Chondrocyte (in vitro differentiated cells): ENCODE data around the gene C3orf22. TPM values are rescaled to one million over a fixed set of nuclear protein-coding genes. Genes with fewer than 3 reads are reported as not detected.

Experiments used
- DNase-seq: peaks from one replicate; pipeline ENCODE4 v3.0.0; 2021; ENCODE audit warnings: mixed read lengths, low spot score
- H3K27ac Mint-ChIP-seq: one replicate; pipeline ENCODE4 v1.8.0; 2021; ENCODE audit warnings: mild to moderate bottlenecking, moderate library complexity, mixed read lengths; ENCODE audit not compliant: unreplicated experiment
- H3K27me3 Mint-ChIP-seq: 2 replicates; pipeline ENCODE4 v1.8.0; 2021; ENCODE audit warnings: low read depth, mixed read lengths
- H3K36me3 Mint-ChIP-seq: 2 replicates; pipeline ENCODE4 v1.8.0; 2021; ENCODE audit warnings: low read depth, mixed read lengths
- H3K4me1 Mint-ChIP-seq: 2 replicates; pipeline ENCODE4 v1.8.0; 2021; ENCODE audit warnings: low read depth, mild to moderate bottlenecking, mixed read lengths
- H3K4me3 Mint-ChIP-seq: one replicate; pipeline ENCODE4 v1.8.0; 2021; ENCODE audit warnings: mild to moderate bottlenecking, moderate library complexity, mixed read lengths; ENCODE audit not compliant: unreplicated experiment
- H3K9me3 Mint-ChIP-seq: 2 replicates; pipeline ENCODE4 v1.8.0; 2021; ENCODE audit warnings: low read depth, mixed read lengths
- total RNA-seq: library from RNA; stranded (reverse); gene quantifications from 3 replicates; pipeline ENCODE4 v1.2.1, GENCODE V29; 2021
- TF ChIP-seq, protein P1 (sequence below): fragments of 200-600 bp; sonication (generic); IDR thresholded peaks from 2 replicates; pipeline ENCODE4 v1.5.0; 2021; ENCODE audit warnings: antibody characterized with exemption, mild to moderate bottlenecking, moderate library complexity

Gene C3orf22
- total RNA-seq, 1 donor from 2014 or later, result not detected

DNA sequence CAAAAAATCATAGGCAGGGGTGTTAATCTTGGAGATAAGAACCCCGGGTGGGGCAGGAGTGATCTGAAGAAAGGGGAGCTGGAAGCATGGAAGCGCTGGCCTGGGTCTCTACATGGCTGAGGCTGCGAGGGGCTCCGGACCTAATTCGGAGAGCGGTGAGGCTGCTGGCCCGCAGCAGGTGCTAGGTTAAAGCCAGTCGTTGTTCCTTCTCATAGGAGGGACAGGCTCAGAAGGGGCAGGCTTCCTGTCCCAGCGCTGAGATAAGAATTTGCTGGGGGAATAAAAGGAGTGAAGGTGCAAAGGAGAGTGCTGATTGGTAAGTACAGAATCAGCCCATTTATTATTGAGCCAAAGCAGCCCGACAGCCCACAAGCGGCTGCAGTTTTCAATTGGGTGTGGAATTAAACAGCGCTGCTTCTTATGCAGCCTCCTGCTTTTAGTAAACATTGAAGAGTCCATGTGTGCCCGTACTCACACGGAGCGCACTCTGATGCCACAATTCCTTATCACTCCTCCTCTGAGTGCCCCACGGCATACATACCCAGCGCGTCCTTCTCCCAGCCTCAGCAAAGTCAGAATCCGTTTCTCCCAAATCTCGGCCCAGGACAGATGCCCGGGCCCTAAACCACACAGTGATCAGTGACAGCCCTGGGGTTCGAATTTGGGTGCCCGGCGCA, 17.6 kb downstream of the C3orf22 start:
- peak; percentile 40 for DNase-seq
- Mint-ChIP-seq H3K36me3 (no peaks in the 10 kb centered on the region), H3K4me1 (peaks cover 13% of the 10 kb centered on the region), H3K27ac (peak overlapping the region; percentile 47), H3K27me3 (no peaks in the 10 kb centered on the region), H3K4me3 (no peak overlapping the region), H3K9me3 (no peaks in the 10 kb centered on the region)
- TF ChIP-seq, protein P1, sequence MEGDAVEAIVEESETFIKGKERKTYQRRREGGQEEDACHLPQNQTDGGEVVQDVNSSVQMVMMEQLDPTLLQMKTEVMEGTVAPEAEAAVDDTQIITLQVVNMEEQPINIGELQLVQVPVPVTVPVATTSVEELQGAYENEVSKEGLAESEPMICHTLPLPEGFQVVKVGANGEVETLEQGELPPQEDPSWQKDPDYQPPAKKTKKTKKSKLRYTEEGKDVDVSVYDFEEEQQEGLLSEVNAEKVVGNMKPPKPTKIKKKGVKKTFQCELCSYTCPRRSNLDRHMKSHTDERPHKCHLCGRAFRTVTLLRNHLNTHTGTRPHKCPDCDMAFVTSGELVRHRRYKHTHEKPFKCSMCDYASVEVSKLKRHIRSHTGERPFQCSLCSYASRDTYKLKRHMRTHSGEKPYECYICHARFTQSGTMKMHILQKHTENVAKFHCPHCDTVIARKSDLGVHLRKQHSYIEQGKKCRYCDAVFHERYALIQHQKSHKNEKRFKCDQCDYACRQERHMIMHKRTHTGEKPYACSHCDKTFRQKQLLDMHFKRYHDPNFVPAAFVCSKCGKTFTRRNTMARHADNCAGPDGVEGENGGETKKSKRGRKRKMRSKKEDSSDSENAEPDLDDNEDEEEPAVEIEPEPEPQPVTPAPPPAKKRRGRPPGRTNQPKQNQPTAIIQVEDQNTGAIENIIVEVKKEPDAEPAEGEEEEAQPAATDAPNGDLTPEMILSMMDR, result no peak

DNA sequence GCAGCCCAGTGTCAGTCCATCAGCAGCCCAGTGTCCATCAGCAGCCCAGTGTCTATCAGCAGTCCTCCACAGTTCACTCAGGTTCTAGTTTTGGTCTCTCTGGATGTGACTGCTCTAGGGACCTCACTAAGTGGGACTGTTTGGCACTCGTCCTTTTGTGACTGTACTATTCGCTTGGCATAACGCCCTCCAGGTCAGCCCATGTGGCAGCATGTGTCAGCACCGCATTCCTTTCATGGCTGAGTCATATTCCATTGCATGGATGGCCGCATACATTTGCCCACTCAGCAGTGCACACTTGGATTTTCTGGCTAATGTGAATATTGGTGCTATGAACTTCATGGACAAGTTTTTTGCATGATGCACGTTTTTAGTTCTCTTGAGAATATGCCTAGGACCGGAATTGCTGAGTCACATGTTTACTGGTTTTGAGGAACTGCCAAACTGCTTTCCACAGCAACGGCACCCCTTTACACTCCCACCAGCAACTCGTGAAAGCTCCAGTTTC, 18.3 kb downstream of the C3orf22 start:
- Mint-ChIP-seq H3K27me3 (peaks cover 6% of the 10 kb centered on the region), H3K4me3 (no peak overlapping the region), H3K27ac (peak overlapping the region; percentile 77), H3K4me1 (peaks cover 13% of the 10 kb centered on the region), H3K9me3 (no peaks in the 10 kb centered on the region), H3K36me3 (no peaks in the 10 kb centered on the region)
- DNase-seq, result peak; percentile 37
- TF ChIP-seq, protein P1, result no peak

DNA sequence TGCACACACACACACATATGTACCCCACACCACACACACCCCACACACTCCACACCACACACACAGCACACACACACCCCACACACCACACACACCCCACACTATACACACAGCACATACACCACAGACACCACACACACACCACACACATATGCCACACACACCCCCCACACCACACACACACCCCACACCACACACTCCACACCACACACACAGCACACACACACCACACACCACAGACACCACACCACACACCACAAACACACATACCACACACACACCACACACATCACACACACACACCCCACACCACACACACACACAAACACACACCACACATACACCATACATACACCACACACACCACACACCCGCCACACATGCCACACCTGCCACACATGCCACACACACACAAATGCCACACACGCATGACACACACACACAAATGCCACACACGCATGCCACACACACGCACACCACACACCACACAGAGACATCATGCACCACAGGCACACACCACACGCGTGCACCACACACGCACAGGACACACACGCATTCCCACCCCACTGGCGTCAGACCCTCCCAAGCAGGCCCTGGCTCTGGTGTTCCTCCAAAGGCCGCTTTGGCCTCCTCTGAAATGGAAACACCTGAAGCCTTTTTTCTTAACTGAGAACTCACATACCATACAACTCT, 19.0 kb downstream of the C3orf22 start:
- peak; percentile 43 for DNase-seq
- Mint-ChIP-seq H3K9me3 (no peaks in the 10 kb centered on the region), H3K4me3 (no peak overlapping the region), H3K36me3 (no peaks in the 10 kb centered on the region), H3K4me1 (peaks cover 13% of the 10 kb centered on the region), H3K27me3 (peaks cover 12% of the 10 kb centered on the region), H3K27ac (peak overlapping the region; percentile 77)
- TF ChIP-seq, protein P1, result no peak

DNA sequence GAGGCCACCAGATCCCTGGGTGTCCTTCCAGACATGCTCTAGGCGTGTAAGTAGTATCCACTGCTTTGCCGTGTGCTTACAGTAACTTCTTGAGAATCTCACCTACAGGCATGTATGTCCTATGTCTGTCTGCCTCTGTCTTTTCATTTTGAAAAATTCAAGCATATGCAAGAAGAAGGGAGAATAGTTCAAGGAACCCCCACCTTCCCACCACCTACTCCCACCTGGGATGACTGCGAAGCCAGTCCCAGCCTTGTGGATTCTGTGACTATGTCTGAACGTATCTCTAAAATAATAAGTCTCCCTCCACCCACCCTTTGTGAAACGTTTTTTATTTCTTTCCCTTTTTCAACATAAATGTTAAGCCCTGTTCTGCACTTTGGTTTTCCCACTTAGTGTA, 19.8 kb downstream of the C3orf22 start:
- H3K4me1 Mint-ChIP-seq, result peaks cover 13% of the 10 kb centered on the region
- H3K27me3 Mint-ChIP-seq, result peaks cover 18% of the 10 kb centered on the region
- no peak overlapping the region for H3K27ac Mint-ChIP-seq
- DNase-seq, result peak; percentile 25
- TF ChIP-seq, protein P1, result no peak
- H3K36me3 Mint-ChIP-seq, result no peaks in the 10 kb centered on the region
- no peaks in the 10 kb centered on the region for H3K9me3 Mint-ChIP-seq
- H3K4me3 Mint-ChIP-seq, result no peak overlapping the region

DNA sequence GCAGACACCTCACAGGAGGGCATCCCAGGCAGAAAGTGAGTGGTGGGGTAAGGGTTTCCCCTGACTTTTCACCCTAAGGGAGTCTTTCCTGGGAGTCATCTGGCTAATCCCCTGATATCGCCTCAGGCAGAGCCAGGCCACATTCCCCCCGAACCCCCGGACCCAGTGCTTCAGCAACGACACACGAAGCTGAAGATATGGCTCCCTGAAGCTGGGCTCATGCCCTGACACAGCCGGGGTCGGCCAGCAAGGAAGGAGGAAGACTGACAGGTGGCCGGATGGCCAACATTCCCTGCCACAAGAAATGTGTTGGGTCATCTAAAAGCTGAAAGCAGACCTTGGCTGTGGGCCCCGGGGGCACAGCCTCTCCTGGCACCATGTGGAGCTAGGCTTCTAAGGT, 20.4 kb downstream of the C3orf22 start:
- peak; percentile 68 for DNase-seq
- H3K27ac Mint-ChIP-seq, result no peak overlapping the region
- no peak overlapping the region for H3K4me3 Mint-ChIP-seq
- H3K36me3 Mint-ChIP-seq, result no peaks in the 10 kb centered on the region
- no peaks in the 10 kb centered on the region for H3K9me3 Mint-ChIP-seq
- H3K27me3 Mint-ChIP-seq, result peaks cover 25% of the 10 kb centered on the region
- H3K4me1 Mint-ChIP-seq, result peaks cover 13% of the 10 kb centered on the region
- TF ChIP-seq, protein P1, result no peak
